Cerebellar cortex (tissue), 1 donor: ENCODE data around the gene CDKN3.
"Not testable (repeated sequence)": the region's sequence is repeated elsewhere in the genome, so short reads cannot be mapped to it uniquely, and the experiment has no call there.

Experiments
- DNase-seq: peaks from one replicate; pipeline ENCODE4 v3.0.0-alpha.2; 2015; ENCODE audit warnings: low spot score

CDKN3 gene

DNA sequence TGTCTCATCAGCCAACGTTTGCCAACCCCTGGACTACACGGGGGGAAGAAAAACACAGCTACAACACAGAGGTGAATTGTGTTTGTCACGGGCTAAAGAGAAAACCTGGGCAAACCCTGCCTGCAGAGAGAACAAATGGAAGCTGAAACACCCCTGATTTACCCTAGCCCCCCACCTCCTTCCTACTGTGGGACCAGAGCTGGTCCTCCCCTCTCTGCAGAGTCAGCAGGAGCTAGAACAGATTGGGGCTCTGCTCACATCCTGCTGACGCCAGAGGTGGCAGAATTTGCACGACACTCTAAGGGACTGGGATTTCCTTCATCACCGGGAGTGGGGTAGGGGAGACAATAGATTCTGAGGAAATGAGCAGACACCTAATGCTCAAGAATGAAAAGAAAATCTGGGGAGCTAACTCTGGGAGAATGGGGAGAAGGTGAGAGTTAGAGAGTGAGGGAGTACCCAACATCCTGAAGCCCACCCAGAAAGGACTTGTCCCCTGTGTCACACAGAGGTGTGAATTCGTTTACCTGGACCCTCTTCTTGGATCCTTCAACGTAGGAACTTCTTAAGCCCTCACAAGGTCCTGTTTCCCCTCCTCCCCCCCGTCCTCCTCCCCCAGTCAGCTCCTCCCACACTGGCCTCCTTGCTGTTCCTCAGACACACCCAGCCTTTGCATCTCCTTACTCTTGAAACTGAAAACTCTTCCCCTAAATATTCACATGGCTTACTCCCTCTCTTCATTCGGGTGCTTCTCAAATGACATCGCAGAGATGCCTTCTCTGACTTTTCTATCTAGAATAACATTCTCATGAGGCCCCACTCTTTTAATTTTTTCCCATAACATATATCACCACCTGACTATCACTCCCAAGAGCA is 26.2 kb upstream of the CDKN3 start:
- no peak for DNase-seq

DNA sequence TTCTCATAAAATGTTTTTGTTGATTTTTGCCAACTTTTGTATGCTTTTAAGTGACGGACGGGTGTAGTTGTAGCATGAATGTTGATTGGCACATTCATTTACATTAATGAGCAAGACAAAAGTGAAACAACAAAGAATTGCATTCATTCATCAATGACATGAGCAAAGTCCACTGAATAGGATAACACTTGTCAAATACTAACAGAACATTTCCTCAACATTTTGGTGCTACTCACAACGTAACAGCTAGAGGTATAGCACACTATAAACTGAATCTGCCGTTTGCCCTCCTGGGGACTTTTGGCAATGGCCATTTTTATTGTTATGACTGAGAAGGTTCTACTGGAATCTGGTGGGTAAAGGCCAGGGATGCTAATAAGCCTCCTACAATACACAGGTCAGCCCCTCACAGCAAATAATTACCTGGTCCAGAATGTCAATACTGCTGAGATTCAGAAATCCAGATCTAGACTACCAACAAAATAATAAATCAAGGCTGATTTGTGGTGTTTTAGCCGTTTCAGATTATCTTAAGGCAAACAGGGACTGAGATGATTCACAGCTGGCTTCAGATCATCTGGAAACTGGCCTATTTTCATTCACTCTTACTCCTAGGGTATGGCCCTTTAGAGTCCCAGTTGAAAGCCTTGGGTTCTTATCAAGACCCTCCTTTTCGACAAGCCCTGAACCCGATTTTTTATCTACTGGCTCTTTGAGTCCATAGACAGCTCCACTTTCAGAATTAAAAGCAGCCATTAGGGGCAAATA is 22.5 kb upstream of the CDKN3 start:
- DNase-seq: no peak

DNA sequence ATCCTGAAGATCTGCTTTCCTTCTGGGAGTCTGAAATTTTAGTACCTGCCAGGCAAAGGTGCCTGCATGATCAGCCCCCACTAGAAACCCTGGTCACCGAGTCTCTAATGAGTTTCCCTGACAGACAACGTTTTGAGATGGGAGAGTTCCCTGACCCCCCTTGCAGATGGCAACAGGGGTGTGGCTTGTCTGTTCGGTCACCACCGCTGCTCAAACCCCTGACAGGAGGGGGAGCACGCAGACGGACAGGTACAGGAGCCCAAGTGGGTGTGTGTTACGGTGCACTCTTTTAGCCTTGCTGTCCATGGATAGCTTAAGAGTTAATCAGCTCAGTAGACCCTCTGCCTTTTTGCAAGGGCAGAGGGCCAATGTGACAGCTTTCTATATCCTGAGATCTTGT is 19.3 kb upstream of the CDKN3 start:
- DNase-seq: no peak

DNA sequence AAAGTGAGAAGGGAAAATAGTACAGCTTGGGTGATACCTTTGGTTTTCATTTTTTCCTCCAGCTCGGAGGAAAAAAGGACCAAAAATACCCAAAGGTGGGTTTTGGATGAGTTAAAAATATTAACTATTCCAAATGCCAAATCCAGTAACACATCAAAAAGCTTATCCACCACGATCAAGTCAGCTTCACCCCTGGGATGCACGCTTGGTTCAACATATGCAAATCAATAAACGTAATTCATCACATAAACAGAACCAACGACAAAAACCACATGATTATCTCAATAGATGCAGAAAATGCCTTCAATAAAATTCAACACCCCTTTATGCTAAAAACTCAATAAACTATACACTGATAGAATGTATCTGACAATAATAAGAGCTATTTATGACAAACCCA is 17.9 kb upstream of the CDKN3 start:
- DNase-seq: not testable (repeated sequence)

DNA sequence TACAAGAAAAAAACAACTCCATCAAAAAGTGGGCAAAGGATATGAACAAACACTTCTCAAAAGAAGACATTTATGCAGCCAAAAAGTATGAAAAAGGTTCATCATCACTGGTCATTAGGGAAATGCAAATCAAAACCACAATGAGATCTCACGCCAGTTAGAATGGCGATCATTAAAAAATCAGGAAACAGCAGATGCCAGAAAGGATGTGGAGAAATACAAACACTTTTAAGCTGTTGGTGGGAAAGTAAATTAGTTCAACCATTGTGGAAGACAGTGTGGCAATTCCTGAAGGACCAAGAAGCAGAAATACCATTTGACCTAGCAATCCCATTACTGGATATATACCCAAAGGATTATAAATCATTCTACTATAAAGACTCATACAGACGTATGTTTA is 16.2 kb upstream of the CDKN3 start:
- DNase-seq: not testable (repeated sequence)

DNA sequence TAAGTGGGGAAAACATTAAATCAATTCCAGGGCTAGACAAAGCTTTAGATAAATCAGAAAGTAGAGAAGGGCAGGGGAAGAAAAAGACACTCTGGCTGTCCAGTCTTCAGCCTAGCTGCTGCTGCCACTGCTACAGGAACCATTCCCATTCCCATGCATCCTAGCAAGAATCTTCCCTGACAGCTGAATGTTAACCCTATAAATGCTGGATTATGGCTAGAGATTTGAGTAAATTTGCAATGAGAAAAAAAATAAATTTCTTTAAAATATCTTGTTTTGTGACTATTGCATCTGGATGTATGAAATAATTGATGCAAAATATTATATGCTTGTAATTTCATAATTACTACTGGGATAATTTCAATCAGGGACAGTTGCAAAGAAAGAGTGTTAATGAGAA is 15.0 kb upstream of the CDKN3 start:
- DNase-seq: no peak

DNA sequence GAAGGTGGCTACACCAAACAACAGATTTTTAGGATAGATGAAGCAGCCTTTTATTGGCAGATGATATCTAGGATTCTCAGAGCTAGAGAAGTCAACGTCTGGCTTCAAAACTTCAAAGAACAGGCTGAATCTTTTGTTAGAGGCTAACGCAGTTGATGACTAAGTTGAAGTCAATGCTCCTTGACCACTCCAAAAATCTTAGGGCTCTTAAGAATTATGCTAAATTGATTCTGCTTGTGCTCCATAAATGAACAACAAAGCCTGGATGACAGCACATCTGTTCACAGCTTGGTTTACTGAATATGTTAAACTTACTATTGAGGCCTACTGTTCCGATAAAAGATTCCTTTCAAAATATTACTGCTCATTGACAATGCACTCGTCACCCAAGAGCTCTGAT is 13.0 kb upstream of the CDKN3 start:
- no peak for DNase-seq

DNA sequence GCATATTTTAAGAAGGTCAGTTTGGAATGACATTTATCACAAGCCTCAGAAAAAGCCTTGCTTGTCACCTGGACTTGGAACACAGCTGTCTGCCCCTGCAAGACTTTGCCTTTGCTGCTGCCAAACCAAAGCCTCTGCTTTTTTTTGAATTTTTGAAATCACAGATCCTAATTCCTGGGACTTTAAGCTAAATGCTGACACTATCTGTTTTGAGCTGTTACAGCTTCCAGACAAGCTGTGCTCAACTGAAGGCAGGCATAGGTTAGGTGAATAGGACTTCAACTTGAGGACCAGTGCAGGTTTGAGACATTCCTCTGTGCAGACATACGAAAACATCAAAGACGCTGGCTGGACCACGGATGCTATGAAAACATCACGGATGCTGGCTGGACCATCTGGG is 11.3 kb upstream of the CDKN3 start:
- no peak for DNase-seq

DNA sequence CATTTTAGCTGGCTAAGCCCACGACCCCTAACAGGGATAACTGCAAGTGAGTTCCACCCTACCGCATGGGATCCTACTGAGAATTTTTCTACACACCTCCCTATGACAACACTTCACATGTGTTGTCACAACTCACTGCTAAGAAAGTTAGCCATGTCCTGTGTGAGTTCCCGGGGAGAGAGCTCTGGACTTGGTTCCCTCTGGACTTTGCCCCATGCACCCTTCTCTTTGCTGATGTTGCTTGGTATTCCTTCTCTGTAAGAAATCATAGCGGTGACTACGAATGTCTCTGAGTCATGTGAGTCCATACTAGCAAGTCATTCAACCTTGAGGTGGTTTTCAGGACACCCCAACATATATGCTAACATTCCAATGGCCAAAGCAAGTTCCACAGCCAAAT is 9.5 kb upstream of the CDKN3 start:
- no peak for DNase-seq

DNA sequence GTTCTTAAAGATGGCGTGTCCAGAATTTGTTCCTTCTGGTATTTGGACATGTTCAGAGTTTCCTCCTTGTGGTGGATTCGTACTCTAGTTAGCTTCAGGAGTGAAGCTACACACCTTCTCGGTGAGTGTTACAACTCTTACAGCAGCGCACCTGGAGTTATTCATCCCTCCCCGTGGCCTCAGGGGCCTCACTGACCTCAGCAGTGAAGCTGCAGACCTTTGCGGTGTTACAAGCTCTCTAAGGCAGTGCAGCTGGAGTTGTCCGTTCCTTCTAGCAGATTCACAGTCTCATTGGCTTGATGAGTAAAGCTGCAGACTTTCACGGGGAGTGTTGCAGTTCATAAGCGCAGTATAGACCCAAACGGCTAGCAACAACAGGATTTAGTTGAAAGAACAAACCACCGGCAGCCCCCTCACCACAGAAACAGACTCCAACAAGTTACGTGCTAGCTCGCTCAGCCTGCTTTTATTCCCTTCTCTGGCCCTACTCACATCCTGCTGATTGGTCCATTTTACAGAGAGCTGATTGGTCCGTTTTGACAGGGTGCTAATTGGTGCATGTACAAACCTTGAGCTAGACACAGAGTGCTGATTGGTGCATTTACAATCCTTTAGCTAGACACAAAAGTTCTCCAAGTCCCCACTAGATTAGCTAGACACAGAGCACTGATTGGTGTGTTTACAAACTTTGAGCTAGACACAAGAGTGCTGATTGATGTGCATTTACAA is 4.5 kb upstream of the CDKN3 start:
- DNase-seq: no peak

DNA sequence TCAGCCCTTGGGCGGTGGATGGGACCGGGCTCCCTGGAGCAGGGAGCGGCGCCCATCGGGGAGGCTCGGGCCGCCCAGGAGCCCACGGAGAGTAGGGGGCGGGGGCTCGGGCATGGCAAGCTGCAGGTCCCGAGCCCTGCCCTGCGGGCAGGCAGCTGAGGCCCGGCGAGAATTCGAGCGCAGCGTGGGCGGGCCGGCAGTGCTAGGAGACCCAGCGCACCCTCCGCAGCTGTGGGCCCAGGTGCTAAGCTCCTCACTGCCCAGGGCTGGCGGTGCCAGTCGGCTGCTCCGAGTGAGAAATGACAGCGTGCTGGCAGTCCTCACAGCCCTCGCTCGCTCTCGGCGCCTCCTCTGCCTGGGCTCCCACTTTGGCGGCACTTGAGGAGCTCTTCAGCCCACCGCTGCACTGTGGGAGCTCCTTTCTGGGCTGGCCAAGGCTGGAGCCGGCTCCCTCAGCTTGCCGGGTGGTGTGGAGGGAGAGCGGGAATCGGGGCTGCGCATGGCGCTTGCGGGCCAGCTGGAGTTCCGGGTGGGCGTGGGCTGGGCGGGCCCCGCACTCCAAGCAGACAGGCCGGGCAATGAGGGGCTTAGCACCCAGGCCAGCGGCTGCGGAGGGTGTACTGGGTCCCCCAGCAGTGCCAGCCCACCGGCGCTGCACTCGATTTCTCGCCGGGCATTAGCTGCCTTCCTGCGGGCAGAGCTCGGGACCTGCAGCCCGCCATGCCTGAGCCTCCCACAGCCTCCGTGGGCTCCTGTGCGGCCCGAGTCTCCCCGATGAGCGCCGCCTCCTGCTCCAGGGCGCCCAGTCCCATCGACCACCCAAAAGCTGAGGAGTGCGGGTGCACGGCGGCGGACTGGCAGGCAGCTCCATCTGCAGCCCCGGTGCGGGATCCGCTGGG is 3.6 kb upstream of the CDKN3 start:
- not testable (repeated sequence) for DNase-seq

DNA sequence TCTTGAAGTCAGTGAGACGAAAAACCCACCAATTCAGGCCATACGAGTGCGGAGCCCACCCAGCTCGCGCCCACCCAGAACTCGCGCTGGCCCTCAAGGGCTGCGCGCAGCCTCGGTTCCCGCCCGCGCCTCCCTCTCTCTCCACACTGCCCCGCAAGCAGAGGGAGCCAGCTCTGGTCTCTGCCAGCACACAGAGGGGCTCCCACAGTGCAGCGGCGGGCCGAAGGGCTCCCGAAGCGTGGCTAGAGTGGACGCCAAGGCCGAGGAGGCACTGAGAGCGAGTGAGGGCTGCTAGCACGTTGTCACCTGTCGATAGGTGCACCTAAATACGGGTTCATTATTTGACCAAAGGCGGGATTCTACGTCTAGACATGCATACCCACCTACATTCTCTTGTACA is 2.2 kb upstream of the CDKN3 start:
- no peak for DNase-seq

DNA sequence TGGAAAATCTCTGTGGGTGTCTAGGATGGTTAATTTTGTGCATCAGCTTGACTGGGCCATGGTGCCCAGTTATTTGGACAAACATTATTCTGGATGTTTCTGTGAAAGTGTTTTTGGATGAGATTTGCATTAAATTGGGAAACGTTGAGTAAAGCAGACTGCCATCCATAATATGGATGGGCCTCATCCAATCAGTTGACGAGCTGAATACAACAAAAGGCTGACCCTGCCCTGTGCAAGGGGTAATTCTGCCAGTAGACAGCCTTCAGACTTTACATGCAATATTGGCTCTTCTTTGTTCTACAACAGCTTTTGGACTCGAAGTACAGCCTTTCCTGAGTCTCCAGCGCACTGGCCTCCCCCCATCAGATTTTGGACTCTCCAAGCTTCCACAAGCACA is 1.5 kb upstream of the CDKN3 start:
- no peak for DNase-seq

DNA sequence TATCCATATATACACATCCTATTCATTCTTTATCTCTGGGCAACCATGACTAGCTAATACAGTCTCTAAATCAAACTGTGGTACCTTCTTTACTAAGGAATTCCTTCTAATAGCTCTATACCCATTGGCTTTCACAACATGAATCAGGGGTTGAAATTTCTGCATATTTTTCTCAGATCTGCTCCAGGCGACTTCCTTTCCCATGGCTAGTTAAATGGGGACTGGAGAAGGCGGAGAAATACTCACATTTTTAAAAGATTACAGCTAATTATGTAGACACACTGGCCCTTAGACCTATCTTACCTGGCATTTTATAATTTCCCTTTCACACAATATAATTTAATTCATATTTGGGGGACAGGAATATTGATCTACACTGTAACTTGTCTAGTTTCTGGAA is 1.1 kb upstream of the CDKN3 start:
- no peak for DNase-seq

DNA sequence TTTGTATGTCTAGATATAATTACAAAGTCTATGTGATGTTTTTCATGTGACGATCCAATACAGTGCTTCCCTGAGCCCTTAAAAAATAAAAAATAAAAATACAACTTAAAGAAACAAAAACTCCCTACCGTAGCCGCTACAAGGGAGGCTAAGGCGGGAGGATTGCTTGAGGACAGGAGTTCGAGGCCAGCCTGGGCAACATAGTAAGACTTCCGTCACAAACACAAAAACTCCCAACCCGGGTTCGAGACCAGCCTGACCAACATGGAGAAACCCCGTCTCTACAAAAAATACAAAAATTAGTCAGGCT is 669 bp upstream of the CDKN3 start:
- DNase-seq: no peak

DNA sequence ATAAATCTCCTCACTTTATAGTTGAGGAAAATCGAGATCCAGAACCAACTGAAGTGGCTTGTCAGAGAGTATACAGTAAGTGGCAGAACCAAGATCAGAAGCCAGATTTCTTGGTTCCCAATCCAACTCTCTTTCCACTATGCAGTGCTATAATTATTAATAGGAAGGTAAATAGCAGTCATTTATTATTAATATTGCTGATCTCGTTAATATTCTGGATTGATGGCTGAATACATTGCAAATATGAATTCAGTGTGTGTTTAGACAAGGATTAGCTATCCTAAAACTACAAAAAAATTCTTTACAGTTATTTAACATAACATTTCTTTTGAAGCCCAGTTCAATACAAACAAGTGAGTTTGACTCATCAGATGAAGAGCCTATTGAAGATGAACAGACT is 2.8 kb downstream of the CDKN3 start:
- no peak for DNase-seq

DNA sequence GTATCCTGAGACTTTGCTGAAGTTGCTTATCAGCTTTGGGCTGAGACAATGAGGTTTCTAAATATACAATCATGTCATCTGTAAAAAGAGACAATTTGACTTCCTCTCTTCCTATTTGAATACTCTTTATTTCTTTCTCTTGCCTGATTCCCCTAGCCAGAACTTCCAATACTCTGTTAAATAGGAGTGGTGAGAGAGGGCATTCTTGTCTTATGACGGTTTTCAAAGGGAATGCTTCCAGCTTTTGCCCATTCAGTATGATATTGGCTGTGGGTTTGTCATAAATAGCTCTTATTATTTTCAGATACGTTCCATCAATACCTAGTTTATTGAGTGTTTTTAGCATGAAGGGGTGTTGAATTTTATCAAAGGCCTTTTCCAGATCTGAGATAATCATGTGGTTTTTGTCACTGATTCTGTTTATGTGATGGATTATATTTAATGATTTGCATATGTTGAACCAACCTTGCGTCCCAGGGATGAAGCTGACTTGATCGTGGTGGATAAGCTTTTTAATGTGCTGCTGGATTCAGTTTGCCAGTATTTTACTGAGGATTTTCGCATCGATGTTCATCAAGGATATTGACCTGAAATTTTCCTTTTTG is 6.7 kb downstream of the CDKN3 start:
- not testable (repeated sequence) for DNase-seq

DNA sequence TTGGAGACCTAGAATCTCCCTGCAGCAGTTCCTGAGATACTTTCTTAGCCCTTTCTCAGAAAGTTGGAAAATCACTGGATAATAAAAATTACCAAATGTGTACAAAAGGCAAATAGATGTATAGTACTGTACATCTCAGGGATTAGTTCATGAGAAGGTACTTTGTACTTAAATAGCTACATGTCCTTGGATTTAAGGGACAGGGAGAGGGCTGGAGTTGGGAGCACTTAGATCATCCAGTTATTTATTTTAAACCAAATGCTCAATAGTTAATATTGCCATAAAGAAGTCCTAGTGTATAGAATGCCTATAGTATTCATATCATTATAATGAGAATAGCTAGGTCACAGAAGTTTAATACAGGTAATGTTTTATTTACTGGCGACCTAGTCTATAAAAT is 13.4 kb downstream of the CDKN3 start:
- DNase-seq: no peak

DNA sequence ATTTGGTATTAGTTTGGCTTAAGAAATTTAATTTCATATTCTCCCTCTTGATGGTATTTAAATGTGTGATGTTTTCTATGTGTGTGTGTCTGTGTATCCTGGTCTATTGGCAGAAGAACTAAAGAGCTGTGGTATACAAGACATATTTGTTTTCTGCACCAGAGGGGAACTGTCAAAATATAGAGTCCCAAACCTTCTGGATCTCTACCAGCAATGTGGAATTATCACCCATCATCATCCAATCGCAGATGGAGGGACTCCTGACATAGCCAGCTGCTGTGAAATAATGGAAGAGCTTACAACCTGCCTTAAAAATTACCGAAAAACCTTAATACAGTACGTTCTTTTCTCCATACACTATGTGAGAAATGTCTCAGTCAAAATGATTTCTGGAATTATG is 14.6 kb downstream of the CDKN3 start:
- DNase-seq: no peak

DNA sequence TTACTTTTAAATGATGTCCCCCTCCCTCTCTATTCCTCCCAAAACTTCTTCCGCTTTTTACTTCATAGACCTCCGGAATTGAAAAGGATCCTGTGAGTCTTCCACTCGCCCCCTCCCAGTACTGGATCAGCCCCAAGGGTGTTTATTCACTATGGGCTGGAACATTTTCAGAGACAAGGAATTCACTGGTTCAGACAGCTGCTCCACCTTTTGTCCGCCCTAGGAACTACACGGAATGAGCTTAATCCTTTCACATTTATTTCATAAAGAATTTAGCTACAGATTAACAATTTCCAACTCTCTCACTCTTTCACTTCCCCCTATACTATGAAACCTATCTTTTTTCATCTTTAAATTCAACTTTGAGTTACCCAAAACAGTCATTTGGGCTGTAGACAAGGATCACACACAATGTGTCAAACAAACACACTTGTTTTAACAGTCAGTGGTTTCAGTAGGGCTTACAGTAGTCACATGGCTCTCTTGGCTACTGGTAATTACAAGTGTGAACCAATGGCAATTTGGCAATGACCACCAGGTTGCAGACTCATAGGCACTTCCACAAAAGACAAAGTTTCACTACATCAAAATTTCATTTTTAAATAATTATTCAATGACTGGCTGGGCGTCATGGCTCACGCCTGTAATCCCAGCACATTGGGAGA is 23.8 kb downstream of the CDKN3 start:
- peak; percentile 50 for DNase-seq

DNA sequence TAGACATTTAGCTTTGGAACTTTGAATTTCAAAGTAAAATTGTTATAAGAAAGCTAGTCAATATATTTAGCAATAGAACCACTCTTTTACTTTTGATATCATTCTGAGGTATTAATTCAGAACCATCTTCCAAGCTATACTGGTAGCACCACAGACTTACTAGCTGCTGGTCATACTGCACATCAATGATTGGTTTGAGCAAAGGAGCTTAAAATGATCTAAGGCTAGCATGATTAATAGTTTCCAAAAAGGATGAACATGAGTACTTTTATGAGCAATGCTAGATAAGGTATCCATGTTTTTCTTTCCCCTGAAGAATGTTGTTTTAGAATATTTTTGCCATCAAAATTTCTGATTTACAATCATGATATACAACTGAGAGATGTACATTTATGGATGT is 27.2 kb downstream of the CDKN3 start:
- DNase-seq: no peak
